GM21381 (cell line): ENCODE results near the gene CUL3.
"Not testable (repeated sequence)": the region's sequence is repeated elsewhere in the genome, so short reads cannot be mapped to it uniquely, and the experiment has no call there.

Experiments used
- ATAC-seq: cut with Tn5 transposase; IDR thresholded peaks from one replicate; pipeline ENCODE4 v1.9.1; 2021; ENCODE audit warnings: mild to moderate bottlenecking, moderate library complexity; ENCODE audit not compliant: unreplicated experiment

Gene CUL3

GRCh38 chr2:224583033-224583432, 2.1 kb downstream of the CUL3 start:
- ATAC-seq: not testable (repeated sequence)

- no peak for ATAC-seq
These were observed 4.9 kb downstream of the CUL3 start for GRCh38 chr2:224580248-224580647.

- ATAC-seq: no peak
These were observed 5.8 kb downstream of the CUL3 start for GRCh38 chr2:224579411-224579810.

GRCh38 chr2:224577541-224577940, 7.6 kb downstream of the CUL3 start:
- no peak for ATAC-seq

- ATAC-seq: peak; percentile 86
These were observed 9.0 kb downstream of the CUL3 start for GRCh38 chr2:224576088-224576715.

GRCh38 chr2:224574423-224575084, 10.6 kb downstream of the CUL3 start:
- no peak for ATAC-seq

GRCh38 chr2:224573724-224574123, 11.4 kb downstream of the CUL3 start:
- ATAC-seq: no peak

GRCh38 chr2:224572338-224572737, 12.8 kb downstream of the CUL3 start:
- ATAC-seq: no peak

- ATAC-seq: no peak
These were observed 14.7 kb downstream of the CUL3 start for GRCh38 chr2:224570328-224570993.

GRCh38 chr2:224569654-224570053, 15.5 kb downstream of the CUL3 start:
- no peak for ATAC-seq

- ATAC-seq: no peak
These were observed 19.6 kb downstream of the CUL3 start for GRCh38 chr2:224565452-224566035.

- no peak for ATAC-seq
These were observed 21.6 kb downstream of the CUL3 start for GRCh38 chr2:224563537-224563936.

- ATAC-seq: no peak
These were observed 22.3 kb downstream of the CUL3 start for GRCh38 chr2:224562831-224563230.

- peak; percentile 67 for ATAC-seq
These were observed 23.7 kb downstream of the CUL3 start for GRCh38 chr2:224561234-224562005.

- no peak for ATAC-seq
These were observed 24.6 kb downstream of the CUL3 start for GRCh38 chr2:224560549-224560948.

- ATAC-seq: no peak
These were observed 27.6 kb downstream of the CUL3 start for GRCh38 chr2:224557610-224558009.

GRCh38 chr2:224556381-224556780, 28.8 kb downstream of the CUL3 start:
- ATAC-seq: no peak

- ATAC-seq: no peak
These were observed 29.3 kb downstream of the CUL3 start for GRCh38 chr2:224555823-224556366.

GRCh38 chr2:224552771-224553170, 32.4 kb downstream of the CUL3 start:
- no peak for ATAC-seq

GRCh38 chr2:224551693-224552092, 33.5 kb downstream of the CUL3 start:
- no peak for ATAC-seq

- ATAC-seq: no peak
These were observed 38.2 kb downstream of the CUL3 start for GRCh38 chr2:224546926-224547325.
